Endodermal cell (in vitro differentiated cells): ENCODE results near the gene KIAA0825. TPM values are rescaled to one million over a fixed set of nuclear protein-coding genes. Genes with fewer than 3 reads are reported as not detected.

Experiments used
- DNase-seq: peaks from one replicate; pipeline ENCODE4 v3.0.0-alpha.2; 2017
- H3K27ac ChIP-seq: 2 replicates; pipeline ENCODE4 v1.5.1; 2013; ENCODE audit warnings: mild to moderate bottlenecking, low read depth, low read length, moderate library complexity
- H3K27me3 ChIP-seq: 2 replicates; pipeline ENCODE4 v1.6.1; 2013; ENCODE audit warnings: mild to moderate bottlenecking, low read length, moderate library complexity; ENCODE audit not compliant: insufficient read depth, control insufficient read depth, poor library complexity, severe bottlenecking
- H3K36me3 ChIP-seq: 2 replicates; pipeline ENCODE4 v1.7.0; 2013; ENCODE audit warnings: mild to moderate bottlenecking, low read length, moderate library complexity; ENCODE audit not compliant: control insufficient read depth, insufficient read depth
- H3K4me1 ChIP-seq: one replicate; pipeline ENCODE4 v1.7.0; 2013; ENCODE audit warnings: low read length; ENCODE audit not compliant: control insufficient read depth, insufficient read depth
- H3K4me3 ChIP-seq: 2 replicates; pipeline ENCODE4 v1.5.1; 2013; ENCODE audit warnings: mild to moderate bottlenecking, low read length, moderate library complexity
- H3K9ac ChIP-seq: 2 replicates; pipeline ENCODE4 v1.6.1; 2013; ENCODE audit warnings: mild to moderate bottlenecking, low read length, moderate library complexity; ENCODE audit not compliant: poor library complexity, severe bottlenecking; ENCODE audit errors: extremely low read depth
- H3K9me3 ChIP-seq: 2 replicates; pipeline ENCODE4 v1.6.1; 2013; ENCODE audit warnings: mild to moderate bottlenecking, low read length, moderate library complexity; ENCODE audit not compliant: control insufficient read depth
- H3K27ac Mint-ChIP-seq: 2 replicates; pipeline ENCODE4 v1.8.0; 2020; ENCODE audit warnings: mixed read lengths
- H3K27me3 Mint-ChIP-seq: 2 replicates; pipeline ENCODE4 v1.8.0; 2021; ENCODE audit warnings: mild to moderate bottlenecking, mixed read lengths; ENCODE audit not compliant: insufficient read depth
- H3K36me3 Mint-ChIP-seq: 2 replicates; pipeline ENCODE4 v1.8.0; 2020; ENCODE audit warnings: low read depth, mixed read lengths
- H3K4me1 Mint-ChIP-seq: 2 replicates; pipeline ENCODE4 v1.8.0; 2020; ENCODE audit warnings: mixed read lengths
- H3K4me3 Mint-ChIP-seq: 2 replicates; pipeline ENCODE4 v1.8.0; 2020; ENCODE audit warnings: mild to moderate bottlenecking, moderate library complexity, mixed read lengths
- H3K9me3 Mint-ChIP-seq: 2 replicates; pipeline ENCODE4 v1.8.0; 2020; ENCODE audit warnings: mild to moderate bottlenecking, mixed read lengths
- CTCF ChIP-seq: fragments of 200-600 bp; sonication (generic); conservative IDR thresholded peaks from 2 replicates; pipeline ENCODE4 v1.5.0; 2021; ENCODE audit warnings: antibody characterized with exemption, mild to moderate bottlenecking
- WGBS, 2 experiments: methylation state at CpG; one replicate each; pipeline versions ENCODE4 v1.1.5 to v1.1.7; 2013; ENCODE audit warnings: missing lambda C conversion rate in 2 of 2, mixed read lengths in 1 of 2; ENCODE audit not compliant: insufficient coverage in 1 of 2, insufficient read length in 1 of 2; 5-methylcytosine and 5-hydroxymethylcytosine counted together
- total RNA-seq, 2 donors: library from RNA; stranded (reverse); fragmentation: NEBNext Ultra II Directional in 1 of 2; extraction: Animal tissue kit (Norgen Biotek cat#: 25700) in 1 of 2; gene quantifications; 2 replicates in 1 of 2; 3 replicates in 1 of 2; pipeline ENCODE4 v1.2.1, GENCODE V29; 2021

The KIAA0825 gene
- total RNA-seq, 2 donors from 2014 or later: 2.6 to 3.1 TPM

DNA sequence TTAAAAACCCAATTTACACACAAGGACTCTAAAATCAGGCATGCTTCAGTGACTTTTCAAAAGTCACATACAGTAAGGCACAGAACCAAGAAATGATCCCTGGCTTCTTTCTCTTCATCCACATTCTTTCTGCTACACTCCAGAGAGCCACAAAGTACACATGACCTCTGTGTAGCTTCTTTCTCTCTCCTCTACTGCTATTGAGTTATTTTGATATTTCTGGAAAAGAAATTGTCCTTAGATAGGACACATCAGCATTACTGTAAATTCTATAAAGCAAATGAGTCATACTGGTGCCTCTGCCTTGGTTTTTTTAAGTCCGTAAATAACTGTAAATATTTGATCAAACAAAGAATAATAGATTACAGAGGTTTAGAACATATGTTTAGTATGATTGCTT, 96.3 kb downstream of the KIAA0825 start:
- no peaks in the 10 kb centered on the region for H3K27me3 ChIP-seq
- Mint-ChIP-seq H3K27ac (no peak overlapping the region), H3K9me3 (no peaks in the 10 kb centered on the region), H3K4me3 (no peak overlapping the region), H3K27me3 (no peaks in the 10 kb centered on the region), H3K4me1 (peaks cover 22% of the 10 kb centered on the region), H3K36me3 (no peaks in the 10 kb centered on the region)
- no peak for DNase-seq
- H3K9me3 ChIP-seq: no peaks in the 10 kb centered on the region
- WGBS, 2 experiments: 80% methylated on average over 1 of the region's 1 CpG; no CpG with 5 or more reads in 1 of the 2 experiments
- no peak overlapping the region for H3K9ac ChIP-seq
- H3K27ac ChIP-seq: no peak overlapping the region
- peaks cover 13% of the 10 kb centered on the region for H3K4me1 ChIP-seq
- no peak for TF ChIP-seq CTCF
- H3K4me3 ChIP-seq: no peak overlapping the region
- no peaks in the 10 kb centered on the region for H3K36me3 ChIP-seq

DNA sequence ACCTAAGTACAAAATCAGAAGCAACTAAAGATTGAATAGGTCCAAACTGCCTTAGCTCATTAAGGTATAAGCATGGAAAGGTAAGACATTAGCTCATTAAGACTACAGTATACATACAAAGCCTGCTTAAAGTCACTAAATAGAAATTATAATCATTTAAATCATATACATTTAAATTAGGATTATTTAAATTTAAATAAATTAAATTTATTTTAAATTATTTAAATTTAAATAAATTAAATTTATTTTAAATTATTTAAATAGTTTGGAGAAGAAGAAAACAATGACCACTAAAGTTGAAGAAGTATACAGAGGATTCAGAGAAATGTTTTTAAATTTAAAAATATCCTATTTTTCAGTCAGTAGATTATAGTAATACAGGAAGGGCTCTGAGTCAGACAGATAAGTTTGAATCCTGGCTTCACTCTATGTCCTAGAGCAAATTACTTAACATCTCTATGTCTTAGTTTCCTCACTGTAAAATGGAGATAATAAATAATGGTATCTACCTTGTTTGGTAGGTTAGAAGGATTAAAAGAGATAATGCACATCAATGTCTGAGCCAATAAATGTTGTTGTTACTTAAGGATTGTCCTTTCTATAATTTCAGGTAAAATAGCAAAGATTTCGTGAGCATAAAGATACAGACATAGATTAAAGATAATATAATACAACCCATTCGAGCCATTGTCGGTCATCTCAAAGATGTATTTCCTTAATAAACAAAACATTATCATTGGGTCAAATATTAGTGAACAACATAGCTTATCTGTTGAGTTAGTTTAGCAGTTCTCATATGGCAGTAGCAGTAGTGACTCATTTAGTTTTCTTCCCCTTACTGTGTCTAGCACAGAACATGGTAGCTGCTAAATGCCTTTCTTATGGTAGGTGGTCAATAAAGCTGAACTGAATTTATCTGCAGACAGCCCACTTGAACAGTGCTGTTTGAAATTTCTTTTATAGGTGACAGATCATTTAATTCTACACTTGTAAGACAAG, 100.6 kb downstream of the KIAA0825 start:
- Mint-ChIP-seq H3K27me3 (no peaks in the 10 kb centered on the region), H3K36me3 (peaks cover 3% of the 10 kb centered on the region), H3K9me3 (peaks cover 5% of the 10 kb centered on the region), H3K4me3 (no peak overlapping the region), H3K27ac (no peak overlapping the region), H3K4me1 (peaks cover 3% of the 10 kb centered on the region)
- H3K9ac ChIP-seq: no peak overlapping the region
- WGBS, 2 experiments: 100% methylated on average over 3 of the region's 3 CpGs; no CpG with 5 or more reads in 1 of the 2 experiments
- no peaks in the 10 kb centered on the region for H3K9me3 ChIP-seq
- peaks cover 4% of the 10 kb centered on the region for H3K4me1 ChIP-seq
- no peaks in the 10 kb centered on the region for H3K27me3 ChIP-seq
- H3K27ac ChIP-seq: no peak overlapping the region
- no peak overlapping the region for H3K4me3 ChIP-seq
- TF ChIP-seq CTCF: no peak
- no peak for DNase-seq
- H3K36me3 ChIP-seq: no peaks in the 10 kb centered on the region

DNA sequence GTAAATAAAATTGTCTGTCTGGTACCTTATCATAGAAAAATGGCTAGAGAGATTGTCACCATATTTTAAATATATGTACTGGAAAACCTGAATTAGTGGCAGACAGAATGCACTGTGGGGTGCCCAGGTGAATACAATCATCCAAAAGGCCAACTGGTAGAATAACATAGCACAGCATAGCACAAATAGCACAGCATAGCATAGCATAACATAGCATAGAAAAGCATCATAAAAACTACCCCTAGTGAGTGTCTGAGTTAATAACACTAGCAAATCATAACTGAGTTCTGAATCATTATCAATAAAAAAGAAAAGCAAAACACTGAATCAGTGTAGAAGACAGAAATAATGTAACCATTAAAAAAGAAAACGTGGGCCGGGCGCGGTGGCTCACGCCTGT, 102.3 kb downstream of the KIAA0825 start:
- no peaks in the 10 kb centered on the region for H3K27me3 ChIP-seq
- H3K36me3 Mint-ChIP-seq: peaks cover 3% of the 10 kb centered on the region
- H3K4me1 Mint-ChIP-seq: no peaks in the 10 kb centered on the region
- no peak overlapping the region for H3K27ac ChIP-seq
- WGBS, 2 experiments: 93% methylated on average over 5 of the region's 5 CpGs; no CpG with 5 or more reads in 1 of the 2 experiments
- no peak overlapping the region for H3K27ac Mint-ChIP-seq
- TF ChIP-seq CTCF: no peak
- no peak overlapping the region for H3K9ac ChIP-seq
- no peaks in the 10 kb centered on the region for H3K4me1 ChIP-seq
- H3K36me3 ChIP-seq: no peaks in the 10 kb centered on the region
- H3K4me3 ChIP-seq: no peak overlapping the region
- no peak for DNase-seq
- H3K27me3 Mint-ChIP-seq: no peaks in the 10 kb centered on the region
- peaks cover 5% of the 10 kb centered on the region for H3K9me3 Mint-ChIP-seq
- no peak overlapping the region for H3K4me3 Mint-ChIP-seq
- H3K9me3 ChIP-seq: no peaks in the 10 kb centered on the region
